Effector CD4-positive, alpha-beta T cell (primary cell): Measurements from ENCODE around the gene DTNBP1.

Experiments
- DNase-seq: peaks from one replicate; pipeline ENCODE4 v3.0.0-alpha.2; 2020

The DTNBP1 gene

GRCh38 chr6:15500078-15500740, 162.6 kb downstream of the DTNBP1 start:
- no peak for DNase-seq

- no peak for DNase-seq
Measured at GRCh38 chr6:15499591-15499990, 163.2 kb downstream of the DTNBP1 start.

GRCh38 chr6:15499125-15499524, 163.7 kb downstream of the DTNBP1 start:
- DNase-seq, result no peak

DNA sequence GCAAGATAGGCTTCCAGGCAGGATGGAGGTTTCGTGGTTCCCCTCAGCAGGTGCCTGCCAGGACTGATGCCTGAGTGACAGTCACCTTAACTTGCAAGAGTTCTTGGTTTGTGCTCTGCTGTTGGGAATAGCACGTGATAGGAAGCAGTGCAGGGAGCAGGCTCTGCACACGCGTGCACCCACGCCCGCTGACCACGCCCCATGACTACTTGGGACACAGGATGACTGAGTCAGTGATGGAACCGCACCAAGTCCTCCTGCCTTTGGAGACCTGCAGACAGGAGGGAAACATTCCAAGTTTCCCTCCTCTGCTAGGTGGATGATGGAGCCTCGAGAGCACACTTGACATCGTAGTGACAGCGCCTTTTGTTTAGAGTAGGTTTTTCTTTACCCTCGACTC, 164.2 kb downstream of the DTNBP1 start:
- no peak for DNase-seq

- DNase-seq, result no peak
Measured at GRCh38 chr6:15496345-15497131, 166.3 kb downstream of the DTNBP1 start.

- no peak for DNase-seq
Measured at GRCh38 chr6:15495375-15495901, 167.4 kb downstream of the DTNBP1 start.

- no peak for DNase-seq
Measured at GRCh38 chr6:15493437-15494168, 169.2 kb downstream of the DTNBP1 start.

GRCh38 chr6:15491986-15492269, 170.9 kb downstream of the DTNBP1 start:
- no peak for DNase-seq

GRCh38 chr6:15491255-15491985, 171.4 kb downstream of the DTNBP1 start:
- DNase-seq, result peak; percentile 53

- DNase-seq, result no peak
Measured at GRCh38 chr6:15490242-15491100, 172.4 kb downstream of the DTNBP1 start.

DNA sequence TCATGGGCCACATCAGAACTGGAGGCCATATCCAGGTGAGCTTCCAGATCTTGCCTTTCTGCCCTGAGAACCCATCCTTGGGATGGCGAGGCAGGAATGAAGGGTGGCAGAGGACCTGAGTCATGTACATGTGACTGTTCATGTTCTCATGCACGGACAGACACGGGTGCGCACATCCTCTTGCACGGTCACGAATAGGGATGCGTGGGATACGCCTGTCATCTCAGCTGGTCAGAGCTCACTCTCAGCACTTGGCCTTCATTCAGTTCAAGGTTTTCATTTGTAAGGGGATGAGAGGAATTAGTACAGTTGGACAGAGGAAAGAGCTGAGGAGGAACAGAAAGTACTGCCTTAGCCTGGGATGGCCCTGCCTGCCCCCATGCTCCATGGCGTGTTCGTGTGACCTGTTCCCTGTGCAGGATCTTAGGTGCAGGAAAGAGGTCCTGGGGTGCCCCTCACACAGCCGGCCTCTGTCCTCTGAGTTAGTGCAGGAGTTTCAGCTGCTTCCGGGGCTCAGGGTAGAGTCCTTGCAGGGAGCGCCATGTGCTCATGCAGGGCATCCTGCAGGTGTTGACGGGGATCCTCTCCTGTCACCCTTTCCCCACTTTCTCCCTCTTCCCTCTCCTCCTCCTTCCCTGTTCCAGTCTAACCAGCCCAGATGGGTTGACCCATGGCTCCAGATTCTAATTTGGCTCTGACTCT, 173.4 kb downstream of the DTNBP1 start:
- no peak for DNase-seq

- no peak for DNase-seq
Measured at GRCh38 chr6:15487262-15487661, 175.6 kb downstream of the DTNBP1 start.

- DNase-seq, result no peak
Measured at GRCh38 chr6:15485936-15486335, 176.9 kb downstream of the DTNBP1 start.

DNA sequence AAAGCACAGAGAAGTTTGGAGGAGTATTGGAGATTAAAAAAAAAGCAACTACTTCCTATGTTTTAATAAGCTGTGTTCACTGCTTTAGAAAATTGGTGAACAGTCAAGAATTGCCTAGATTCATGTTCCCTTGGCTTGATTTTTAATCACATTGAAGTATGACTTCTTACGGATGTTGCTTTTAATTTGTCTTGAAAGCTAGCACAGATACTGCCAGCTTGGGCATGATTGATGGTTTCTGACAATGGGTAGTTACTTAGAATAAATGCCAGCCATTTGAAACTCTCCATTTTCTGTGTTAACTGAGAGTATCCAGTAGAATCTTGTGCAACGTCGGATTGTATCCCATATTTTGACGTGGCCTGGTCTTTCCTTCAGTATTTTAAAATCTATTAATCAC, 178.0 kb downstream of the DTNBP1 start:
- no peak for DNase-seq

GRCh38 chr6:15484140-15484539, 178.7 kb downstream of the DTNBP1 start:
- no peak for DNase-seq

DNA sequence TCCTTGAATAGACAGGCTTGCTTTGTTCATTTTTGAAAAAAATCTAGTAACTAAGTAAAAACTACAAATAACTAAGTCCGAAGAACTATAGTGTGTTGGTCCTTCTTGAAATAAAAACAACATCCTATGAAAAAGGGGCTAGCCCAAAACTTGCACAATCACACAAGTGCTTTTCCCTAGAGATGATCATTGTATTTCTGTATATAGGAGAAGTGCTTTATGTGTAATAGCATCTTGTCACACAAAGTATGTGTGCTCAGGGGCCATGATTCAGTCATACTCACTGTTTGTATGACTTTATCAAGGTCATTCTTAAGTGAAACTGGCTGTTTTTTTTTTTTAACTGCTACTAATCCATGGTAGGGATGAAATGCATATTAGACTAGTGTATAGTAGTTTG, 179.8 kb downstream of the DTNBP1 start:
- DNase-seq, result no peak

DNA sequence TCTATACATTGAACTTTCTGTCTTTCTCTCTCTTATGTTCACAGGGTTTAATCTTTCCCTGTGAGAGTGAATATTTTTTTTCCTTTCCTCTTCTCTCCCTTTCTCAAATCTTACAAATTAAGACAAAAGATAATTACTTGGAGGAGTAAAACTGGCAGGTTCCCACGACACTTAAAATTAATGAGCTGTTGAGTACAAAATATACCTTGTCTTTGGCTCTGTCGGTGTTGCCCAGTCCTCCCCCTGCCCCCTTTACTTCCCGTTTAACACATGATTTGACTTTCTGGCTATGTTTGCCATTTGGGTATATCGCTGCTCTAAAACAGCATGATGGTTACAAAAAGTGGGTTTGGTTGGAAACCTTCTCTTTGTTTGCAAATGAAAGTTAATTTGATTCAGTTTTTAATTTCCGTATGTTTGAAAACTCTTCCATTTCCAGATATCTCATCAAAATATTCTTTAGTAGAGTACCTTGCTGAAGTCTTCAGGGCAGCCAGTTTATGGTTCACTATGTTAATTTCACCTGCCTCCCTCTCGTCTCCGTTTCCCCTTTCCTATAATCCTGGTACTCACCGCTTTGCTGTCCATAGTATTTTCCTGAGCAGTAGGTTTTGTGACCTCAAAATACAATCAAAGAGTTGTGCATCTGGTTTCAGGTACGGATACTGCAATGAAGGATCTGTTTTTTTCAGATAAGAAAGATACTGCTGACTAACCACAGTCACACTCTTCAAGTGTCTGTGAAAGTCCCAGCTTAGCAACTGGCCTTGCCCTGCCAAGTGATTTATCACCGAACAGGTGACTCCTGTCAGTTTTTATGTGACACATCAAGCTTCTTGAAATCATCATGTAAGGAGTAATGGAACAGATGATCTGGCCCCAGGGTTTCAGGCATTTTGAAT, 181.2 kb downstream of the DTNBP1 start:
- no peak for DNase-seq

DNA sequence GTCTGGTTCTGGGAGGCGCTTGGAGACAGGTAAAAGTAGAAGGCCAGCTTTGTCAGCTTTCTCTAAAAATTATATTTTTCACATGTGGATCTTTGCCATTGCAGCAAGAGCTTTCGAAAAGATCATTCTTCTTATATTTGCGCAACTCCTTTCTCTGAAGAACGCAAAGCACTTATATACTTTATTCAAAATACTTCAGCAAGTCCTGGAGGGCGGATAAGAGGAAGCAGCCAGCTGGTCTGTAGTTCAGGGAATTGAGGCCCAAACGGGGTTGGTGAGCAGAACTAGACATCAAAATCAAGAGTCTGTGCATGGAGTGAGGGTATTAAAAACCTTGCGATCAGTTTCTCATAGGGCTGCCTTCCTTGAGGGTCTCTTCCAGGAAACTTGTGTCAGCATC, 182.3 kb downstream of the DTNBP1 start:
- no peak for DNase-seq

DNA sequence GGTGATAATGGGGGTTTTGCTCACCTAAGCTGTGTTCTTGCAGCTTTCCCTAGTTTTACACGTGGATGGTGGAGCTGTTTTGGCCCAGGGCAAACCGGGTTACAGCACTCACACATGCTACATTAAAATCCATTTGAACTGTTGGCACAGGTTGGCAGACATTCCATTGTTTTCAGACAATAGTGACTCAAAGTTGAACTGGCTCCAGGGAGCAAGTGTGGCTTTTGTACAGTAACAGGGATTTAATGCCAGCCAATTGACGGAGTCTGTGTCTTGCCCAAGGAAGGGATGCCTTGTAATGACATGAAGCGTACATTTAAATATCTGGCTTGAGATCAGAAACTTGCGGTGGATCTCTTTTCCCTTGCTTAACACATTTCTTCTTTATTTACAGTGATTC, 183.1 kb downstream of the DTNBP1 start:
- no peak for DNase-seq

GRCh38 chr6:15477746-15478145, 185.1 kb downstream of the DTNBP1 start:
- no peak for DNase-seq
